ENCODE measurements around the gene RHEBL1.

Gene RHEBL1

DNA sequence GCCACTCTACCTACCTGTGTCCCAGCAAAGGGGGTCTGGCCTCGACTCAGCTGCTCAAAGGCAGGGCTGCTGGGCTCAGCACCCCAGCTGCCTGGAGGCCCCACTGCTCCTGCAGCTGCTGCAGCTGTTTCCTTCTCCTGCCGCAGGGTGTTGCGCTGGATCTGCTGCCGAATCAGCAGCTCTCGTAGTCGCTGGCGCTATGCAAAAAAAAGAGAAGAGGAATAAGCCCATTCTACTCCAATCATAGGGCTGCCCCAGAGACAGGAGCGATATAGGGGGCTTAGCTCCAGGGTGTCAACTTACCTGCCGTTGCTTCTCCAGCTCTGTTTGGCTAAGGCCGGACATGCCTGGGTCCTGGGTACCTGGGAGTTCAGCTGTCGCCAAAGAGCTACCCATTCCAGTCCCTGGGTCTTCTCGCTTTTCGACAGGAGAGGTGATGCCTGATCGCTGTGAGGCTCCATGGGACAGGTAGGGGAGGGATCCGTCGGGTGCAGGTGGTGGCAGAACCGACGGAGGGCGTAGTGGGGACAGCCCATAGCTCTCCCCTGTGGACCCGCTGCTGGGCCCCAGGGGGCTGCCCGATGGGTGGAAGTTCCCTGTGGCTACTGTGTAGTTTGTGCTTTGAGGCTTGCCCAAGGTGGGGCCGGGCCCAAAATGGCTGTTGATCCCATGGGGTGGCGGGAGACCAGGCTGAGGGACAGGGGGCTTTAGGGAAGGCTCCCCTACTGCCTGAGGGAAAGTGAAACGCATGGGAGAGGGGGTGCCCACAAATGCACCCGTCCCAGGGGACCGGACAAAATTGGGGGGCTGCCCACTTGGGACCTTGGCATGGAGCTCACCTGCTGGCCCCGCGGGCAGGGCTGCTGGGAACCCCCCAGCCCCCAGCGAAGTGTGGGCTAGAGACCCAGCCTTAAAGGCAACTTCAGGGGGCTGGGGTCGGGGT is 30.1 kb downstream of the RHEBL1 start:
- H3K27ac ChIP-seq (ENCODE audit: extremely low read depth, low read depth, low read length): no peak overlapping the region
- peaks cover 19 to 97% of the 10 kb centered on the region in 2 experiments for H3K36me3 ChIP-seq (ENCODE audit: control insufficient read depth in 2 of 2, insufficient read depth in 1 of 2, low read length in 2 of 2)
- H3K4me3 ChIP-seq (ENCODE audit: low read depth, low read length): no peak overlapping the region
- POLR2A ChIA-PET: interaction anchor here (1.4 to 1.5 kb wide), 2 partner anchors 8 to 17 kb away, joined by 4 to 6 read pairs; no protein-coding TSS in a partner anchor
- TF ChIP-seq TSHZ1 (tag by site-specific recombination; IDR thresholded peaks at IDR 0.05; ENCODE audit: borderline replicate concordance) (no peak), GLI4 (tag by site-specific recombination; IDR thresholded peaks at IDR 0.05) (no peak), ZBTB8A (tag by site-specific recombination; IDR thresholded peaks at IDR 0.05) (no peak), HOXD13 (CRISPR knock-in tag; IDR thresholded peaks at IDR 0.05; ENCODE audit: borderline replicate concordance) (no peak), ZNF132 (tag by site-specific recombination; IDR thresholded peaks at IDR 0.05; ENCODE audit: borderline replicate concordance) (no peak), ZBTB17 (tag by site-specific recombination; IDR thresholded peaks at IDR 0.05) (no peak), ZNF473 (tag by site-specific recombination; IDR thresholded peaks at IDR 0.05) (no peak)
- TF ChIP-seq, protein P1, sequence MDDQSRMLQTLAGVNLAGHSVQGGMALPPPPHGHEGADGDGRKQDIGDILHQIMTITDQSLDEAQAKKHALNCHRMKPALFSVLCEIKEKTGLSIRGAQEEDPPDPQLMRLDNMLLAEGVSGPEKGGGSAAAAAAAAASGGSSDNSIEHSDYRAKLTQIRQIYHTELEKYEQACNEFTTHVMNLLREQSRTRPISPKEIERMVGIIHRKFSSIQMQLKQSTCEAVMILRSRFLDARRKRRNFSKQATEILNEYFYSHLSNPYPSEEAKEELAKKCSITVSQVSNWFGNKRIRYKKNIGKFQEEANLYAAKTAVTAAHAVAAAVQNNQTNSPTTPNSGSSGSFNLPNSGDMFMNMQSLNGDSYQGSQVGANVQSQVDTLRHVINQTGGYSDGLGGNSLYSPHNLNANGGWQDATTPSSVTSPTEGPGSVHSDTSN (CRISPR knock-in tag; IDR thresholded peaks at IDR 0.05): no peak
- H3K4me1 ChIP-seq (ENCODE audit: control insufficient read depth, insufficient read depth, low read length): no peaks in the 10 kb centered on the region
- CTCF ChIA-PET: interaction anchor here (1.6 kb wide), 1 partner anchor 43 kb away, joined by 4 read pairs; no protein-coding TSS in a partner anchor
- no peaks in the 10 kb centered on the region for H3K9me3 ChIP-seq (ENCODE audit: control insufficient read depth, insufficient read depth, low read depth, low read length)

GRCh38 chr12:49038291-49038955 is 31.4 kb downstream of the RHEBL1 start:
- no peaks in the 10 kb centered on the region for H3K9me3 ChIP-seq (ENCODE audit: control insufficient read depth, insufficient read depth, low read depth, low read length)
- no peak overlapping the region for H3K27ac ChIP-seq (ENCODE audit: extremely low read depth, low read depth, low read length)
- ChIA-PET CTCF (interaction anchor here (0.5 to 1.8 kb wide), 4 partner anchors 42 to 724 kb away, joined by 3 to 8 read pairs (median 6); no protein-coding TSS in a partner anchor), POLR2A (interaction anchor here (1.4 kb wide), 1 partner anchor 18 kb away, joined by 4 read pairs; no protein-coding TSS in a partner anchor)
- H3K36me3 ChIP-seq (ENCODE audit: control insufficient read depth in 2 of 2, insufficient read depth in 1 of 2, low read length in 2 of 2): peaks cover 17 to 97% of the 10 kb centered on the region in 2 experiments
- H3K4me3 ChIP-seq (ENCODE audit: low read depth, low read length): no peak overlapping the region
- no peaks in the 10 kb centered on the region for H3K4me1 ChIP-seq (ENCODE audit: control insufficient read depth, insufficient read depth, low read length)
- no peak for TF ChIP-seq ZNF211 (tag by site-specific recombination; IDR thresholded peaks at IDR 0.05; ENCODE audit: low read depth)
- no peak for TF ChIP-seq ZNF701 (tag by site-specific recombination; IDR thresholded peaks at IDR 0.05)
- no peak for TF ChIP-seq ZNF791 (tag by site-specific recombination; IDR thresholded peaks at IDR 0.05)
- TF ChIP-seq ZNF677 (tag by site-specific recombination; IDR thresholded peaks at IDR 0.05): no peak
- no peak for TF ChIP-seq ZNF449 (tag by site-specific recombination; IDR thresholded peaks at IDR 0.05)
- TF ChIP-seq ATF2 (tag by site-specific recombination; IDR thresholded peaks at IDR 0.05; ENCODE audit: low read depth): no peak
- no peak for TF ChIP-seq ZNF19 (tag by site-specific recombination; IDR thresholded peaks at IDR 0.05; ENCODE audit: low read depth)
- TF ChIP-seq, protein P2, sequence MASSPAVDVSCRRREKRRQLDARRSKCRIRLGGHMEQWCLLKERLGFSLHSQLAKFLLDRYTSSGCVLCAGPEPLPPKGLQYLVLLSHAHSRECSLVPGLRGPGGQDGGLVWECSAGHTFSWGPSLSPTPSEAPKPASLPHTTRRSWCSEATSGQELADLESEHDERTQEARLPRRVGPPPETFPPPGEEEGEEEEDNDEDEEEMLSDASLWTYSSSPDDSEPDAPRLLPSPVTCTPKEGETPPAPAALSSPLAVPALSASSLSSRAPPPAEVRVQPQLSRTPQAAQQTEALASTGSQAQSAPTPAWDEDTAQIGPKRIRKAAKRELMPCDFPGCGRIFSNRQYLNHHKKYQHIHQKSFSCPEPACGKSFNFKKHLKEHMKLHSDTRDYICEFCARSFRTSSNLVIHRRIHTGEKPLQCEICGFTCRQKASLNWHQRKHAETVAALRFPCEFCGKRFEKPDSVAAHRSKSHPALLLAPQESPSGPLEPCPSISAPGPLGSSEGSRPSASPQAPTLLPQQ (tag by site-specific recombination; IDR thresholded peaks at IDR 0.05): no peak
- no peak for TF ChIP-seq SP7 (tag by site-specific recombination; IDR thresholded peaks at IDR 0.05)
- no peak for TF ChIP-seq ZNF221 (tag by site-specific recombination; IDR thresholded peaks at IDR 0.05; ENCODE audit: borderline replicate concordance)
- no peak for TF ChIP-seq ZBTB49 (tag by site-specific recombination; IDR thresholded peaks at IDR 0.05; ENCODE audit: low read depth)
- TF ChIP-seq ZBTB8A (tag by site-specific recombination; IDR thresholded peaks at IDR 0.05): no peak
- TF ChIP-seq ZNF23 (tag by site-specific recombination; IDR thresholded peaks at IDR 0.05; ENCODE audit: borderline replicate concordance): no peak
